HEK293T (cell line): ENCODE results near the gene CDRT4.

Source experiments
- CTCF ChIA-PET: fragments of 350-600 bp; formaldehyde crosslinking; extraction: SDS; loops from one replicate; lab custom pipeline; 2021; ENCODE audit warnings: antibody characterized with exemption, inconsistent platforms; lab: Yijun Ruan, JAX
- POLR2A ChIA-PET: fragments of 350-600 bp; formaldehyde crosslinking; extraction: SDS; loops from one replicate; lab custom pipeline; 2020; ENCODE audit warnings: antibody characterized with exemption, inconsistent platforms; lab: Yijun Ruan, JAX
- DNase-seq: peaks from one replicate; pipeline ENCODE4 v3.0.0; 2012; ENCODE audit warnings: mixed read lengths; ENCODE audit errors: extremely low spot score
- ARNT ChIP-seq: fragments of 450-650 bp; IDR thresholded peaks from 2 replicates; pipeline ENCODE4 v1.6.1; 2017; ENCODE audit warnings: mild to moderate bottlenecking
- BHLHE40 ChIP-seq: fragments of 450-650 bp; IDR thresholded peaks from 2 replicates; pipeline ENCODE4 v1.6.1; 2016; ENCODE audit warnings: mild to moderate bottlenecking, moderate library complexity, borderline replicate concordance
- CTBP1 ChIP-seq: fragments of 450-650 bp; IDR thresholded peaks from 2 replicates; pipeline ENCODE4 v1.6.1; 2016; ENCODE audit warnings: borderline replicate concordance
- ELF4 ChIP-seq: fragments of 450-650 bp; IDR thresholded peaks from 2 replicates; pipeline ENCODE4 v1.6.1; 2017; ENCODE audit warnings: antibody characterized with exemption
- FOXA1 ChIP-seq: fragments of 450-650 bp; IDR thresholded peaks from 2 replicates; pipeline ENCODE4 v1.6.1; 2016; ENCODE audit warnings: mild to moderate bottlenecking
- FOXK2 ChIP-seq: fragments of 450-650 bp; IDR thresholded peaks from 2 replicates; pipeline ENCODE4 v1.6.1; 2016; ENCODE audit warnings: mild to moderate bottlenecking
- FOXM1 ChIP-seq: fragments of 450-650 bp; IDR thresholded peaks from 2 replicates; pipeline ENCODE4 v1.6.1; 2017; ENCODE audit warnings: mild to moderate bottlenecking, borderline replicate concordance
- HDGF ChIP-seq: fragments of 450-650 bp; IDR thresholded peaks from 2 replicates; pipeline ENCODE4 v1.6.1; 2017; ENCODE audit warnings: antibody characterized with exemption, borderline replicate concordance
- L3MBTL2 ChIP-seq: fragments of 450-650 bp; conservative IDR thresholded peaks from 2 replicates; pipeline ENCODE4 v1.6.1; 2016; ENCODE audit warnings: mild to moderate bottlenecking
- LEF1 ChIP-seq: fragments of 450-650 bp; IDR thresholded peaks from 2 replicates; pipeline ENCODE4 v1.6.1; 2017; ENCODE audit warnings: mild to moderate bottlenecking, borderline replicate concordance
- NFRKB ChIP-seq: fragments of 450-650 bp; IDR thresholded peaks from 2 replicates; pipeline ENCODE4 v1.6.1; 2016; ENCODE audit warnings: mild to moderate bottlenecking, moderate library complexity
- SP1 ChIP-seq: fragments of 450-650 bp; IDR thresholded peaks from 2 replicates; pipeline ENCODE4 v1.6.1; 2017
- SUZ12 ChIP-seq: fragments of 450-650 bp; IDR thresholded peaks from 2 replicates; pipeline ENCODE4 v1.6.1; 2016; ENCODE audit warnings: mild to moderate bottlenecking
- TARDBP ChIP-seq: fragments of 450-650 bp; IDR thresholded peaks from 2 replicates; pipeline ENCODE4 v1.6.1; 2016
- ZNF384 ChIP-seq: fragments of 450-650 bp; IDR thresholded peaks from 2 replicates; pipeline ENCODE4 v1.6.1; 2016
- TF ChIP-seq, protein P1 (sequence below): fragments of 450-650 bp; IDR thresholded peaks from 2 replicates; pipeline ENCODE4 v1.6.1; 2016

CDRT4 gene

DNA sequence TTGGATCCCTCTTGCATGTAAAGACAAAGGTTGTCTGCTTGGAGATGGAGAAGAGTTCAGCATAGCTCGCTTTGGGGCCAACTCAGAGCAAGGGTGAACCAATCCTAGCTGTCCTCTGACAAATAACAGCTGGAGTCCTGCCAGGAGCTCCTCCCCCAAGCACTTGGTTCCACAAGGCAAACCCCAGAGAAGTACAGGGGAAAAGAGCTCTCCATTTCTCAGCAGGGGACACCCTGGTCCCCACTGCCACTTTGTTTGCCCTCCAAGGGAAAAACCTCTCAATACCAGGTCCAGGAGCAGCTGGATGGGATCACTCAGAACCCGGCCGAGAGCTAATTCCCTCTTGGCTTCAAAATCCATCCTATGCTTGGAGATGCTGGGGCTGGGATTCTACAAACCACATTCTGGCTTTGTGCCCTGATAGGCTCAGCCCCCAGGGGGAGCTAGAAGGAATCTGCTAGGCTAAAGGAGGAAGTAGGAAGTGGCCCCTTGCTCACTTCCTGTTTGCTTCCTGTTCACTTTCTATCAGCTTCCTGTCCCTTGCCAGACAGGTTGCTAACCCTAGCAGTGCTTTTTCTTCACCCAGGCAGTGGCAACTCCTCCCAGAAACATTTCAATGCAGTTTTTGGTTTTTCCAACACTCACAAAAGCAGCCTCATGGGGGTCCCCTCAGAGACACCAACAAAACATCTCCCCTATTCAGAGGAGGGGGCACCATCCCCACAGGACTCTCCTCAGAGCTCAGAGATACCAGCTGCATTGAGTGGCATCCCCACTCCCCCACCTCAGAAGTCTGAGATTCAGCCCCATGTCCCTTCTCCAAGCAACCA, 30.7 kb downstream of the CDRT4 start:
- ChIA-PET CTCF (interaction anchor here (0.6 to 1.3 kb wide), 3 partner anchors 10 to 179 kb away, joined by 3 to 4 read pairs (median 4); no protein-coding TSS in a partner anchor), POLR2A (no interaction called here)
- peak; percentile 38 for DNase-seq
- TF ChIP-seq BHLHE40 (no peak), SP1 (no peak), L3MBTL2 (no peak), LEF1 (no peak), ELF4 (0 out of 2 replicates have a peak, but pooled peaks have one; percentile 16), TARDBP (no peak), HDGF (no peak), SUZ12 (no peak)

DNA sequence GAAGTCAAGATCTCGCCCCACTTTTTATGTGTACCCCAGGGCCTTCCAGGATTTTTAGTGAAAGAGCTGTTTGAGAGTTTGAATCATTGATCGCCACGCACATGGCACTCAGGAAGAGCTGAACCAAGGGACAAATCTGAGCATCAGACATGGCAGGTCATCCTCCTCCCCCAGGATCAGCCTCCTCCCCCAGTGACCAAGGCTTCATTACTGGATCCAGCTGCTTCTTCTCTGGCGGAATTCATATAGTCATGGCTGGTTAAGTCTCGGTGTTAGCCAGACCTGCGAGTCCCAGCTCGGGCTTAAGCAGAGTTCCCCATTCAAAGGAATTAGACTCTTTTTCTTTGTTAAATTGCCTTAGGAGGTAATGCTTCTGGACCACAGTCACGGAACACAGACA, 32.5 kb downstream of the CDRT4 start:
- CTCF ChIA-PET = interaction anchor here (0.6 kb wide), 1 partner anchor 1297 kb away, joined by 3 read pairs; no protein-coding TSS in a partner anchor
- TF ChIP-seq SP1 (no peak), ELF4 (no peak), L3MBTL2 (no peak), ARNT (no peak), FOXK2 (no peak), CTBP1 (no peak), FOXA1 (no peak), BHLHE40 (no peak), FOXM1 (no peak)
- TF ChIP-seq, protein P1, sequence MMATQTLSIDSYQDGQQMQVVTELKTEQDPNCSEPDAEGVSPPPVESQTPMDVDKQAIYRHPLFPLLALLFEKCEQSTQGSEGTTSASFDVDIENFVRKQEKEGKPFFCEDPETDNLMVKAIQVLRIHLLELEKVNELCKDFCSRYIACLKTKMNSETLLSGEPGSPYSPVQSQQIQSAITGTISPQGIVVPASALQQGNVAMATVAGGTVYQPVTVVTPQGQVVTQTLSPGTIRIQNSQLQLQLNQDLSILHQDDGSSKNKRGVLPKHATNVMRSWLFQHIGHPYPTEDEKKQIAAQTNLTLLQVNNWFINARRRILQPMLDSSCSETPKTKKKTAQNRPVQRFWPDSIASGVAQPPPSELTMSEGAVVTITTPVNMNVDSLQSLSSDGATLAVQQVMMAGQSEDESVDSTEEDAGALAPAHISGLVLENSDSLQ = no peak
- DNase-seq = no peak
- POLR2A ChIA-PET = no interaction called here

DNA sequence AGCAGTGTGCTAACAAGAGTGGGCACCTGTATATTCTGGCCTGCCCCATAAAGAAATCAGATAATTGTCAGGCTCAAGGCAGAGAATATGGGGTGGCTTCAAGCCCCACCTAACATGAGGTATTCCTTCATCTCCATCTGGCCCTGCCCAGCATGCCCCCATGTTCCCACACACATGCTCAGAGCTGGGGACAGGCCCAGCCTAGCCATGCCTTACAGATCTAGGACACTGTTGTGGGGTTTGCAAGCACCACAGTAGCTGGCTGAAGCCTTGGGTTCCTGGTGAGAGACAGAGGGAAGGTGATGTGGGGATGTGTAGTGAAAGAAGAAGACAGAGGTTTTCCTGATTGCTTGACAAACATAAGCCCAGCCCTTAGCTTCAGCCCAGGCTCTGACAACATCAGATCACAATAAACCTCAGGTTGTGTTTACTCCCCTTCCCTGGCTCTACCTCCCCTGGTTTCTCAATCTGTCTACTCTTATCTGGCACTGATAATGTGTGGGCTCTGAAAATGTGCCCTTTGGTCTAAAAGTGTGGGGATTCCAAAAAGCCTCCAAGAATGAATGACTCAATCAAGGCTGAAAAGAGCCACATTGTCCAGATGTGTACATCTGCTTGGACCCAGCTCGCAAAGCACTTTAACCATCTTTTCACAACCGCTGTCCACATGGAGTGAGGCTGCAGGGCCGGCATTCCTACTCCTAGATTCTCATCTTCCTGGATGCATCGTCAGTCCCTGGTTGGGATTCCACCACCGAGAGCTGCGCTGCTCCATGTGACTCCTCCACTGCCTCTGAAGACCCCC, 34.4 kb downstream of the CDRT4 start:
- CTCF ChIA-PET = no interaction called here
- POLR2A ChIA-PET = no interaction called here
- no peak for TF ChIP-seq CTBP1
- TF ChIP-seq BHLHE40 = no peak
- TF ChIP-seq FOXA1 = no peak
- no peak for TF ChIP-seq ZNF384
- TF ChIP-seq SUZ12 = no peak
- TF ChIP-seq ARNT = no peak
- TF ChIP-seq ELF4 = no peak
- no peak for TF ChIP-seq FOXK2
- no peak for TF ChIP-seq SP1
- TF ChIP-seq TARDBP = no peak
- TF ChIP-seq NFRKB = no peak
- TF ChIP-seq L3MBTL2 = no peak
- TF ChIP-seq, protein P1 = no peak
- TF ChIP-seq FOXM1 = no peak
- TF ChIP-seq HDGF = no peak
- TF ChIP-seq LEF1 = no peak
- DNase-seq = no peak

DNA sequence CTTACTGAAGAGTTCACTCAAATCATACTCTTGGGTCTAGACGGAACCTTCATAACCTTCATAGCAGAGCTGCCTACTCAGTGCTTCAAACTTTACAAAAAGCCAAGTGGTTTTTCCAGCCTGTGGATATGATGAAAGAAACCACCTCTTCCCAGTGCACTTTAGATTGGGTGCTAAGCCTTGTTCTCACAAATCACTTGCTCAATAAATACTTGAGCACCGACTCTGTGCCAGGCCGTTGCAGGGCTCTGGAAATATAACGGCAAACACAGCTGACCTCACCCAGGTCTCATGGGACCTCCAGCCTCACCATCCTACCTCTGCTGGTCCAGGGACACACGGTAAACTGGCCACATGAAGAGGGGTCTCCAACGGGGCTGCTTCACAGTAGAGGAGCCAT, 35.7 kb downstream of the CDRT4 start:
- ChIA-PET POLR2A (no interaction called here), CTCF (no interaction called here)
- no peak for TF ChIP-seq NFRKB
- no peak for TF ChIP-seq FOXK2
- no peak for TF ChIP-seq FOXA1
- no peak for TF ChIP-seq LEF1
- TF ChIP-seq, protein P1 = no peak
- TF ChIP-seq ZNF384 = no peak
- TF ChIP-seq SUZ12 = no peak
- no peak for TF ChIP-seq L3MBTL2
- TF ChIP-seq HDGF = no peak
- TF ChIP-seq ARNT = no peak
- TF ChIP-seq ELF4 = no peak
- TF ChIP-seq TARDBP = no peak
- no peak for TF ChIP-seq FOXM1
- TF ChIP-seq BHLHE40 = no peak
- TF ChIP-seq CTBP1 = no peak
- no peak for TF ChIP-seq SP1
- no peak for DNase-seq

DNA sequence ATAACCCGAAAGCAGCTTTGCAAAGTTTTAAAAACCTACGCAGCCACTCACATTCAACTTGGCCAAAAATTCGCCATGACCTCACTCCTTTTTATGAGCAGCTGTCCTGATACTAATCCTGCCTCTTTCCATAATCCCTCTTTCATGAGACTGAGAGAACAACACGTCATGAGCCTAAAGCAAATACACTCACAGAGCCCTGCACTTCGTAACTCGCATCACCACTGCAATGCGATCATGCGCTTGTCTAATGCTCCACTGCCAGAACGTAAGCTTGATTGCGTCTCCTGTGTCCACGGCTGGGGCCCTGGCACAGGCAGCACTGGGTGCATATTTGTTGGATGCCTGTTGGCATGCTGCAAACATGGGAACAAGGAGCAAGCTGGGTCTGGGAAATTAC, 36.2 kb downstream of the CDRT4 start:
- no peak for TF ChIP-seq SP1
- no peak for TF ChIP-seq FOXM1
- TF ChIP-seq NFRKB = no peak
- no peak for TF ChIP-seq LEF1
- no peak for TF ChIP-seq SUZ12
- TF ChIP-seq L3MBTL2 = no peak
- no peak for TF ChIP-seq TARDBP
- no peak for TF ChIP-seq HDGF
- no peak for TF ChIP-seq ARNT
- TF ChIP-seq CTBP1 = no peak
- TF ChIP-seq FOXA1 = no peak
- TF ChIP-seq ZNF384 = no peak
- TF ChIP-seq, protein P1 = no peak
- no peak for TF ChIP-seq FOXK2
- CTCF ChIA-PET = no interaction called here
- no peak for DNase-seq
- POLR2A ChIA-PET = no interaction called here
